ENCODE results near the gene DTX3. TPM values are rescaled to one million over a fixed set of nuclear protein-coding genes. Genes with fewer than 3 reads are reported as not detected.

DTX3 gene
- total and polyA plus RNA-seq, 2 of the 13 experiments (the other 11 are each of a cell fraction or from before 2014, with no cell fraction given): 9.0 to 27.2 TPM

- TF ChIP-seq SOX6 (IDR thresholded peaks at IDR 0.05): no peak
- TF ChIP-seq SOX6 (CRISPR knock-in tag; IDR thresholded peaks at IDR 0.05): peak; percentile 40
- 0 out of 2 replicates have a peak, but pooled peaks have one; percentile 37 for TF ChIP-seq ZNF414 (CRISPR knock-in tag; IDR thresholded peaks at IDR 0.05)
- peak; percentile 81 for TF ChIP-seq MXD1 (CRISPR knock-in tag; IDR thresholded peaks at IDR 0.05)
- TF ChIP-seq ZBTB26 (CRISPR knock-in tag; IDR thresholded peaks at IDR 0.05; ENCODE audit: borderline replicate concordance): no peak
- TF ChIP-seq PHF8 (CRISPR knock-in tag; IDR thresholded peaks at IDR 0.05): peak; percentile 74; the same call in 1 of the 2 replicates
- TF ChIP-seq BHLHE40 (IDR thresholded peaks at IDR 0.05; ENCODE audit: low read length): peak; percentile 89
- 0 out of 2 replicates have a peak, but pooled peaks have one; percentile 19 for TF ChIP-seq ZBTB8A (CRISPR knock-in tag; IDR thresholded peaks at IDR 0.05; ENCODE audit: borderline replicate concordance, low read depth)
- 0 out of 2 replicates have a peak, but pooled peaks have one; percentile 26 for TF ChIP-seq ZBTB7B (CRISPR knock-in tag; IDR thresholded peaks at IDR 0.05)
- peak; percentile 69 for TF ChIP-seq SPEN (CRISPR knock-in tag; IDR thresholded peaks at IDR 0.05; ENCODE audit: low read depth)
- TF ChIP-seq HINFP (CRISPR knock-in tag; IDR thresholded peaks at IDR 0.05; ENCODE audit: low read depth): peak; percentile 95
- 0 out of 2 replicates have a peak, but pooled peaks have one; percentile 25 for TF ChIP-seq TGIF2 (CRISPR knock-in tag; IDR thresholded peaks at IDR 0.05)
- no peak for TF ChIP-seq FOSL1 (CRISPR knock-in tag; IDR thresholded peaks at IDR 0.05; ENCODE audit: borderline replicate concordance)
- no peak for TF ChIP-seq CBFB (CRISPR knock-in tag; IDR thresholded peaks at IDR 0.05)
- peak; percentile 39; the same call in 1 of the 2 replicates for TF ChIP-seq ZBTB38 (CRISPR knock-in tag; IDR thresholded peaks at IDR 0.05)
- TF ChIP-seq ZNF572 (CRISPR knock-in tag; IDR thresholded peaks at IDR 0.05): 0 out of 2 replicates have a peak, but pooled peaks have one; percentile 56
- peak; percentile 90; the same call in 1 of the 2 replicates for TF ChIP-seq TFAP4 (IDR thresholded peaks at IDR 0.05; ENCODE audit: borderline replicate concordance, low read depth)
- TF ChIP-seq ZNF512 (CRISPR knock-in tag; IDR thresholded peaks at IDR 0.05): 0 out of 2 replicates have a peak, but pooled peaks have one; percentile 76
- no peak; the same call in 1 of the 2 replicates for TF ChIP-seq ZFP91 (CRISPR knock-in tag; IDR thresholded peaks at IDR 0.05; ENCODE audit: borderline replicate concordance)
Observed at GRCh38 chr12:57590864-57591781, 13.5 kb upstream of the DTX3 start, which contains the start of gene PIP4K2C (continued).

All from HepG2 (cell line).